ENCODE results near the gene ATP5PB.
A peak's percentile ranks its signal among the peaks of the same experiment; 100 is the strongest.

Gene ATP5PB, protein sequence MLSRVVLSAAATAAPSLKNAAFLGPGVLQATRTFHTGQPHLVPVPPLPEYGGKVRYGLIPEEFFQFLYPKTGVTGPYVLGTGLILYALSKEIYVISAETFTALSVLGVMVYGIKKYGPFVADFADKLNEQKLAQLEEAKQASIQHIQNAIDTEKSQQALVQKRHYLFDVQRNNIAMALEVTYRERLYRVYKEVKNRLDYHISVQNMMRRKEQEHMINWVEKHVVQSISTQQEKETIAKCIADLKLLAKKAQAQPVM

GRCh38 chr1:111448918-111449702 is at the start of gene ATP5PB, which contains the start of gene WDR77:
TSS of gene ATP5PB (plus strand) at chr1:111449464. CDS start at chr1:111449542, 78 bp downstream.
TSS of gene WDR77 (minus strand) at chr1:111449256. CDS start at chr1:111449169, 87 bp downstream.
- DNase-seq (ENCODE audit: low read depth in 4 of 4, low spot score in 1 of 4) = peak; percentile 68 to 84 (median 72)

DNA sequence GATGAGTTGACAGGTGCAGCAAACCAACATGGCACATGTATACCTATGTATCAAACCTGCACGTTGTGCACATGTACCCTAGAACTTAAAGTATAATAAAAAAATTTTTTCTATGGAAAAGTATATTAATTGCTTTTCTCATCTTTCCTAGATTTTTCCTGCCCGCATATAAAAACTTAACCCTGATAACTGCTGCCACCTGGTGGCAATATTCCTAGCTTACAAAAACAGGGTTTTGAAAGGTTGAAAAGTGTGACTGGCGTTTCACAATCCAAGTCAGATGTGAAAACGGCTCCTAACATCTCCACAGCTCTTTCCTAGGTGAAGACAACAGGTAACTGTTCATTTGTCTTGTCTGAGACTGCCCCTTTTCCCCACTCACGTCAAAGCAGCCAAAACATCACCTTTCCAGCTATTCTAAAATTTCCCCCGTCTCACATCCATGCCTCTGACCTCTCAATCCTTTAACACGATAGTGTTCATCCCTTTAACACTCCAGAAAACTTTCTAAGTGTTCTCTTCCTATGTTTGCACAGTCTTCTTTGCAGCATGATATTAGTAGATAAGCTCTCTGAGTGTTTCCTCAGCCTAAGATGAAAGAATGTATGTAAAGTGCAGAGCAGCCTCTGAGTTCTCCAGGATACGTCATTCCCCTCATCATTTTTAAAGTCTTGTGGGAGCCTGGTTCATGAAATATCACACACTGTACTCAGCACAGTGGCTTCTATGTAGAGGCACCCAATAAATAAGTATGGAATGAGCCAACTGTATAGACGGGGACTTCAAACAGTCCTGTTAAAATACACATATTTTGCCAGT is 49.3 kb upstream of the ATP5PB start:
- DNase-seq (ENCODE audit: low read depth in 4 of 4, low spot score in 1 of 4) = peak; percentile 11 to 25 (median 13)

DNA sequence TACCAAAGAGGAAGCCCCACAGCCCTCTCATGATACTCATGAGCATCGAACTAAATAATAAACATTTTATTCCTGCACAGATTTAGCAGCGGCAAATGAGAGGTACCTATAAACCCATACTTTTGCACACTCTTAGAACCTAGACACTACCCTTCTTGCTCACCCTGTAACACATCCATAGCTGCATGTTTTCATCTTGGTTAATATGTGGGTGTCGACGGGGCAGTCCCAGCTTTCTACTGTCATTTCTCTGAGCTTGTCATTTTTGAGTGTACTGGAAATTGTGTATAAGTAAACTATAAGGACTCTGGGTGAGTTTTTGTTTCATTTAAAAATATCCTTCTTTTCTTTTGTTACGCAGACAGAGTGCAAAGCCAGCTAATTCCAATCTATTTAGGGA is 47.2 kb upstream of the ATP5PB start:
- peak in 1 of 4 experiments; percentile 14 for DNase-seq (ENCODE audit: low read depth in 4 of 4, low spot score in 1 of 4)

- no peak for DNase-seq (ENCODE audit: low read depth in 4 of 4, low spot score in 1 of 4)
Observed at GRCh38 chr1:111404588-111404987, 44.7 kb upstream of the ATP5PB start.

GRCh38 chr1:111406321-111406768 is 42.9 kb upstream of the ATP5PB start:
- peak; percentile 4 to 24 (median 12) for DNase-seq (ENCODE audit: low read depth in 4 of 4, low spot score in 1 of 4)

DNA sequence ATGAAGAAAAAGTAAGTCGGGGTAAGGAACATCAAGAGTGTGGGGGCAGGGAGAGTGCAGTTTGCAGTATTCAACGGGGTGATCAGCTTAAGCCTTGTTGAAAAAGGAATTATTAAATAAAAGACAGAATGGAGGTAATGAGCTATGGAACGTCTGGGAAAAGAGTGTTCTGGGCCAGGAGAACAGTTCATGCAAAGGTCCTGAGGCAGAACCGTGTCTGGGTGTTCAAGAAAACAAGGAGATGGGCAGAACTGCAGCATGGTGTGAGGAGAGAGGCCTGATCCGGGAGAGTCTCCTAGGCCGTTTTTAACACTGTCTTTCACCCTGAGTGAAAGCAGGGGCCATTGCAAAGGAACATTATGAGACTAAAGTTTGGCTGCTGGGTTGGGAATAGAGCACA is 42.0 kb upstream of the ATP5PB start:
- no peak for DNase-seq (ENCODE audit: low read depth in 4 of 4, low spot score in 1 of 4)

DNA sequence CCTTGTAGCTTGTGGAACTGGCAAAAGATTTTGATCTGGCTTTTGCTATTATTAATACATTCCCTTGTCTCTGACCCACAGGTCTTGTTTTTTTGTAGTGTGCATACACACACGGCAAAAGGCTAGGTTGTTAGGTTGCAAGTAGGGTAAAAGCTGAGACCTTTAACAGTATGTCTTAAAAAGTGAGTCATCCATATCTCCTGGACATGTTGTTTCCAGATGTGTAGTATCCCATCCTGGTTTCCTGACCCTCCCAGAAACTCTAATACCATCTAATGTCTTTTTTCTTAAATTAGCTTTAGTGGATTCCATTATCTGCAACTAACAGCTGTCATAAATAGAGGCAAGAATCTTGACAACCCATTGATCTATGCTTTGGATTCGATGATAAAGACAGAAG is 36.4 kb upstream of the ATP5PB start:
- DNase-seq (ENCODE audit: low read depth in 4 of 4, low spot score in 1 of 4) = no peak

DNA sequence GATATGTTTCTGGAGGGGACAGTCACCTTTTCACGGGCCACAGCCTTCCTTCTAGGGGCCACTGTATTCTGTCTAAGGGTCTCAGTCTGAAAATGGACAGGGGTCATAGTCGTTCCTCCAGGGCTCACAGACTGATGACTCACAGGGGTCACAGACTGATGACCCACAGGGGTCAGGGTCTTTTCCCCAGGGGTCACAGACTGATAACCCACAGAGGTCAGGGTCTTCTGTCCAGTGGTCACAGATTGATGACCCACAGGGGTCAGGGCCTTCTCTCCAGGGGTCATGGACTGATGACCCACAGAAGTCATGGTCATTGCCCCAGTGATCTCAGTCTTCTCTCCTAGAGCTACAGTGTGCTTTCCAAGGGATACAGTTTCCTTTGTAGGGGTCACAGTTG is 34.5 kb upstream of the ATP5PB start:
- DNase-seq (ENCODE audit: low read depth in 4 of 4, low spot score in 1 of 4) = no peak

GRCh38 chr1:111415461-111415860 is 33.8 kb upstream of the ATP5PB start:
- no peak for DNase-seq (ENCODE audit: low read depth in 4 of 4, low spot score in 1 of 4)

DNA sequence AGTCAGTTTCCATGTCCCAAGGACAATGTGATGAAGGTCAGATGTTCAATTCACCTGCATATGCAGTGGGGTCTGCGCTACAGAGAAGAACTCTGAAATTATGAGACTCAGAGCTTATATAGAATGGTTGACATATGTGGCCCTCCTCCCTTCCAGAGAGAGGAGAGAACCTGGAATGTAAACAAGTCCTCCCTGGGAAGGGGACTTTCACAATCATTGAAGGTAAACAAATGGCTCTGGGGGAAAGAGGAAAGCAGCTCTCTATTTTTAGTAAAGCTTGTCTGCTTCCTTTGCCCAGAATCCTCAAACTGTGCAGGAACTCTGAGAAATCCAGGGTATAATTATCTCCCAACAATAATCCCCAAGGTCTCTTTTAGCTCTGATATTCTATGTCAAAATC is 31.5 kb upstream of the ATP5PB start:
- no peak for DNase-seq (ENCODE audit: low read depth in 4 of 4, low spot score in 1 of 4)

- DNase-seq (ENCODE audit: low read depth in 4 of 4, low spot score in 1 of 4) = no peak
Observed at GRCh38 chr1:111419037-111419436, 30.2 kb upstream of the ATP5PB start.

DNA sequence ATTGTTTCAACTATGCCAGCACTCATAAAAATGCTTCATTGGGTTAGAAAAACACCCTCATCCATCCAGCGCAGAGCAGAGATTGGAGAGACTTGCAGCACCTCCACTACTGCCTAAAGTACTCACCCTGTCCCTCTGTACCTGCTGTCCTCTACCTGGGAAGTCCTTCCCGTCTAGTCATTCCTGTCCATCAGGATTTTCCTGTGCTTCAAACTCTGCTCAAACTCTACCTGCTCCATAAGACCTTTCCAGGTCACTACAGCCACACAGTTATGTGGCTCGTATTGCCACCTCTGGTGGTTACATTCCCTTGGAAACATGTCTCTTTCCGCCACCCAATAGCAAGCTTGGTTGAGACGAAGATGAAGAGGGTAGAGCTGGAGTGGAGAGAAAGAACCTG is 28.9 kb upstream of the ATP5PB start:
- no peak for DNase-seq (ENCODE audit: low read depth in 4 of 4, low spot score in 1 of 4)

GRCh38 chr1:111422546-111423391 is 26.5 kb upstream of the ATP5PB start:
- DNase-seq (ENCODE audit: low read depth in 4 of 4, low spot score in 1 of 4) = no peak

GRCh38 chr1:111424281-111424680 is 25.0 kb upstream of the ATP5PB start:
- no peak for DNase-seq (ENCODE audit: low read depth in 4 of 4, low spot score in 1 of 4)

DNA sequence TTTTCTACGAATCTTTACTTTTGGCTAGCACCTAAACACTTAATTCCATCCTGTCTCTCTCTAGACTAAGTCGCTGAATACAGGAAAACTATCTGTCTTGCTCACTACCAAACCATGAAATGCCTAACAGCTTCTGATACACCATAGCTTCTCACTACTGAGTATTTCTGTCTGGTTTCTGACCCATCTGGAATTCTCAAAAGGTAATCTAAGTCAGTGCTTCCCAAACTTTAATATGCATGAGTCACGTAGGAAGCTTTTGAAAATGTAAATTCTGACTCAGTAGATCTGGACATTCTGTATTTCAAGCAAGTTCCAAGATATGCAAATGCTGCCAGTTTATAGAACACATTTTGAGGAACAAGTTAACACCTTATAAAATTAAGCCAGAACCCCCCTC is 12.5 kb upstream of the ATP5PB start:
- DNase-seq (ENCODE audit: low read depth in 4 of 4, low spot score in 1 of 4) = no peak

DNA sequence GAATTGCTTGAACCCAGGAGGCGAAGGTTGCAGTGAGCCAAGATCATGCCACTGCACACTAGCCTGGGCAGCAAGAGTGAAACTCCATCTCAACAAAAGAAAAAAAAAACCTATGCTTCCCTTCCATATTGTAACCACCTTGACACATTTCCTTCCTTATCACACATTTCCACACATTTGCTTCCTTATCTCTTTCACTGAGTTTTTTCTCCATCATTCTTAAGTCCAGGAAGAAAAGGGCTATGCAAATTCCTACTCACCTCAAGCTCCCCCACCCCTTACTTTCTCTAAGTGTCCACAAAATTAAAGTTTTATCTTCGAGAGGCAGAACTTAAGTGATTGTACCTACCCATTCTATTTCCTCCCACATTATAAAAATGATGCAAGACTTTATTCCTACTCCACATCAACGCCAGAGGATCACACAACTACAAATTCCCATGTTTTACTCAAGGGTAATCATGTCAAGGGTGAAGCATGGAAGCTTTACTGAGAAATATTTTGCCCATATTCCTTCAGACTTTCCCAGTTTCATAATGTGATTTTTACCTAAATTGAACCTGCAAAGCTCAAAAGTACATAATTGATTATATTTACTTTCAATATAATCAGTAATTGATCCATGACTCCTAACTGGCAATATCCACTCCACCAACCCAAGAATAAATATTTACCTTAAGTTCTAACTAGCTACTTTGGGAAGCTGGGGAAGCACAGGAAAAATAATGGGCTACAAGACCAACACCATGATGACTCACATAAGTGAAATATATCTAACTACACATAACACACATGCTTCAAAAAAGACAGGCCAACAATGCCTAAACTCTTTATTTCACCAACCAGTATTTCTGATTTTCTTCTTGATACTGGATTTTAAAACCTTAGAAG is 9.6 kb upstream of the ATP5PB start:
- DNase-seq (ENCODE audit: low read depth in 4 of 4, low spot score in 1 of 4) = no peak

DNA sequence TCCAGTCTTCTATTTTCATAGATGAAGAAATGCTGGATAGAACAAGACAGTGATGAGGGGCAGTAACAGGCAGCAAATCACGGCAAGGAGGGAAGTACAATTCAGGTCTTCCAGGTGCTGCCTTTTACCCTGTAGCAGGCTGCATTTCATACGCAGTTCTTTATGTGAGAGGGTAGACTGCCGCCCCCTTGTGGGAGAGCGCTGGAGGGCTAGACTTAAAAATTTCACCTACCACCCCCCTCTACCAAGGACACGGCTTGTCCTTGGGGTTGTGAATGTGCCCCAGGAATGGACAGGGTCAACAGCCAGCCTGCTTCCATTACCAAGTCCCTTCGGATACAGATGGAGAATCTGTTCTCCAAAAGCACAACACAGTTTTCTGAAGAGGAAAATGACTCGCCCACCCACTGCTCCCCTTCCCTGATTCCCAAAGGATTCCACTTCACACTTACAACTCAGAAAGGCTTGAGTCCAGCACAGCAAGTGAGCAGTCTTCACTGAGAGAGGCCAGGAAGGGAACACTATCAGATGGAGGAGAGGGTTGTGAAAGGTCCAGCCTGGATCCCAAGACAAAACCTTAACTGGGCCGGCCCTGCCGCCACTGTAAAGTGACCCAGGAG is 7.6 kb upstream of the ATP5PB start:
- DNase-seq (ENCODE audit: low read depth in 4 of 4, low spot score in 1 of 4) = peak in 3 of 4 experiments; percentile 22 to 45 (median 30)

DNA sequence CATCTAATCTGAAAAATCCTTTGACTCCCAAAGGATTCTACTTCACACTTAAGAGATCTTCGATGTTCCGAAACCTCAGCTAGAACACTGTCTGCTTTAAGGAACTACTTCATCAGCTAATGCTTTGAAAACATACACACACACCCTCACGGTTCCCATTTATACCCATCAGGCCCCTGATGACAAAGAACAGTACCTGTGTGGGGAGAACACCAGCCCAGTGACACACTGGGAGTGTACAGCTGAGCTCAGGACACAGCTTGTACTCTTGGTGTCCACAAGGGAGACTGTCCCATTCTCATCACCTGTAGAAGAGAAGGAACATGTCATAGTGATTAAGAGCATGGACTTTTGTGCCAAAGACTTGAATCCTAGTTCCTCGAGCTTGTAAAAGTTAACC is 6.8 kb upstream of the ATP5PB start:
- no peak for DNase-seq (ENCODE audit: low read depth in 4 of 4, low spot score in 1 of 4)

DNA sequence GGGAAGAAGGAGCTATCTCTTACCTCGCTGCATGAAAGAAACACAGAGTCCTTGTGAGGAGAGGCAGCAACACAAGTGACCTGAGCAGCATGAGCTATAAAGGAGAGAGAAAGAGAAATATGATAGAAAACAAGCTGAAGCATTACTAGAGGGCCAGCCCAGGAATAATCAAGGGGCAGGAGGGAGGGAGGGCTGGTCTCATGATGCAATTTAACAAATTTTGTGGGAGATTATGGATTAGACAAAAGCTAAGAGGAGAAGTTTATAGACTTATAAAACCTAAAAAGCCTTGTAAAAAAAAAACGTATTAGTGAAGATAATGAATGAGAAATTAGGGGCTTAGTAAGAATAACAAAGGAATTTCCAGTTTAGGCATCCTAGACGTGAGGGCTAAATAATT is 5.2 kb upstream of the ATP5PB start:
- DNase-seq (ENCODE audit: low read depth in 4 of 4, low spot score in 1 of 4) = no peak

All from stimulated activated CD4-positive, alpha-beta T cell treated with anti-CD3 and anti-CD28 coated beads, Interleukin-1b, Interleukin-23, amount 100 ng/mL, for 24 hours (primary cell).